Superior temporal gyrus (tissue), 1 donor: Measurements from ENCODE around the gene LIAS.
"Not testable (repeated sequence)": the region's sequence is repeated elsewhere in the genome, so short reads cannot be mapped to it uniquely, and the experiment has no call there.

Experiments
- DNase-seq: peaks from one replicate; pipeline ENCODE4 v3.0.0-alpha.2; 2016; ENCODE audit errors: extremely low spot score

Gene LIAS

GRCh38 chr4:39452860-39453587 lies 5.8 kb upstream of the LIAS start:
- DNase-seq = no peak

DNA sequence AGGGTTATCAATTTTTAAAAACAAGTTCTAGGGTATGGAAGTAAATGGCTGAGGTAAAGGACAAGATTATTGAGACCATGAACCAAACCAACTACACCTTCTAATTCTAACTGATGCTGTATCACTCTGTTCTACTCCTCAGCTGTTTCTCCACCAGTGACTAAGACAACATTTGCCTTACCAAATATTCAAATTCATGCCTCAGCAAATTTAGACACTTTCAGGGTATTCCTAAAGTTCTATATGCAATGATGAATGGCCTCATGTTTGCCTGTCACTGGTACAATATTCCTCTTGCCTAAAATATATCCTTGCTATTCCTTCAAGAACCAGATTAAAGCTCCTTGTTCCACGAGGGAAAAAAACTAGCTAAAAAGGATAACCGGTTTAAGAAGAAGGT lies 5.1 kb upstream of the LIAS start:
- no peak for DNase-seq

GRCh38 chr4:39455486-39455885 lies 3.4 kb upstream of the LIAS start:
- DNase-seq = no peak

GRCh38 chr4:39456946-39457763 lies 1.7 kb upstream of the LIAS start:
- DNase-seq = no peak

GRCh38 chr4:39458161-39458504 lies 723 bp upstream of the LIAS start:
- not testable (repeated sequence) for DNase-seq

DNA sequence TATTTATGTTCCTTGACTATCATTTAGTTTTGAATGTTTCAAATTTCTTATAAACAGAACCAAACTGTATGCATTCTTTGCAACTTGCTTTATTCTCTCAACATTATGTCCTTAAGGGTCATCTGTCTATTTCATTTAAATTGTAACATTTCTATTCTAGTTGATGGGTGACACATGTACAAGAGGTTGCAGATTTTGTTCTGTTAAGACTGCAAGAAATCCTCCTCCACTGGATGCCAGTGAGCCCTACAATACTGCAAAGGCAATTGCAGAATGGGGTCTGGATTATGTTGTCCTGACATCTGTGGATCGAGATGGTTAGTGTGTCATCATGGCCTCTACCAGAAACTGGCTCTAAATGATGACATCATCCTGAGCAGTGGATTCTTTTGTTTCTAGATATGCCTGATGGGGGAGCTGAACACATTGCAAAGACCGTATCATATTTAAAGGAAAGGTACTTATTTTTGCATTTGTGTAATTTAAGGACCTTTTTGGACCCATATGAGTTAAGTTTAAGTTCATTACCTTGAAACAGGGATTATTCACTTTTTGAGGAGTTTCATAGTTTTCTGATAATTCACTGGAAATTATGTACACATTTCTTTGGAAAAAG lies 6.1 kb downstream of the LIAS start:
- peak; percentile 40 for DNase-seq

DNA sequence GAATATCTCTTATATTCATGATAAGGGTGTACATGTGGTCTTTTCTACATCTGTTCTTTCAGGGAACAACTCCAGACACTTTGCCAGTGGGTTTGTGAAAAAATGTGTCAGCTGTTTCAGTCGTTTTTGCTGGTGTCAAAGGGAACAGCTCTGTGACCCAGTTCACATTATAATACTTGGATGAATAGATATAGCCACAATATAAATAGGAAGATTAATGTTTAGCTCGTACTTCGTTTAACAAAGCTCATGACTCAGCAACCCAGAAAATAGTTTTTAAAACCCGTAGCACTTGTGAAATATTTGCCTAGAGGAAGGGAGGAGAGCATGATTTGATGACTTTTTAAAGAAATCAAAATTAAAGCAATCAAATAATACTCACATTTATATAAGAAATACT lies 7.9 kb downstream of the LIAS start:
- DNase-seq = no peak

DNA sequence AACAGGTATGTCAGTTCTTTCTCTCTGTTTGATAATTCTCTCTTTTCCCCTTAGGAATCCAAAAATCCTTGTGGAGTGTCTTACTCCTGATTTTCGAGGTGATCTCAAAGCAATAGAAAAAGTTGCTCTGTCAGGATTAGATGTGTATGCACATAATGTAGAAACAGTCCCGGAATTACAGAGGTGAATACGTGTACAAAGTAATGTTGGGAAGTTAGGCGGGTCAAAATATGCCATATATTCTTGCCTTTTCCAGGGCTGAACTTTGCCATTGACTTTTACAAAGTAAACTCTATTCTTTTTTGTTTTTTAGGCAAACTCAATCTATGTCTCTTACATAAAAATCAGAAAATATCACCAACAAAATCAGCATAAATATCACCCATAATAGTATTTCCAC lies 8.6 kb downstream of the LIAS start:
- no peak for DNase-seq

DNA sequence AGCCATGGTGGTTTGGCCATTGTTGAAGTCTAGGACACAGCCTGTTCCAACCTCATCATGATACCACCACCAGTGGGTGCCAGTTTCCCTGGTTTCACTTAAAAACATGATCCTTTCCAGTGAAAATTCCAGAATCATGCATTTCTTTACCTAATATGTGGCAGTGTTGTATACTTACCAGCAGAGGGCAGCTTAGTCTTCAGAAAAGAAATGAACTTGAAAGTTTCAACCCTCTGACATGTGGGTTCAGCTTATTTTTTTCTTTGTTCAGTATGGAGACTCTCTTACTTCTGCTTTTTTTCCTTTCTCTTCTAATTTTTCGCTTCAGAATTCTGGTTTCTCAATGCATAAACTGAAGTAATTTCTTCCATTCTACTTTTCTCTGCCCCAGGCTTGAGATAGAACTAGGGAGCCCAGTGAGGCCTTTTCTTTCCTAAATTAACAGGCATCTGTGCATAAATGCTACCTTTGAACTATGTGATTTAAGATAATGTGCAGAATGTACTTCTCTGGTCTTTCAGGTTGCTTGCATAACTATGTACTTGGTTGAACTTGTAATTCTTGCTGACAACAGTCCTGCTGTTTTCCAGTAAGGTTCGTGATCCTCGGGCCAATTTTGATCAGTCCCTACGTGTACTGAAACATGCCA lies 10.7 kb downstream of the LIAS start:
- DNase-seq = peak; percentile 93

- peak; percentile 49 for DNase-seq
Measured at GRCh38 chr4:39470402-39470801, 11.5 kb downstream of the LIAS start.

DNA sequence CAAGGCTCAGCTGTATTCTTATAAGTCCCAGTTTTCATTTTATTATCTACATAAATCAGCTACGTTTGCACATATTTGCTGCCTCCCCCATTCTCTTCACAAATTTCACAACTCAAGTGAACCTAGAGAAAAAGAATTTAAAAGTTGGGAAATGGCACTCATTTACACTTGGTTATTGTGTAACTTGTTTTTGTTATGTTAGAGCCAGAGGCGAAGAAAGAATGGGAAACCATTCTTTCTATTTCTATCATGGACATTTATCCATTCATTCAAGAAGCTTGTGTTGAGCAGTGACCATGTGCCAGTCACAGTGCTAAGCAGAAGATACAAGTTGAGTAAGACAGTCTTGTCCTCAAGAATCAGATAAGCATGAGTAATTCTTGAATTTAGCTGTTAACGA lies 13.5 kb downstream of the LIAS start:
- no peak for DNase-seq

DNA sequence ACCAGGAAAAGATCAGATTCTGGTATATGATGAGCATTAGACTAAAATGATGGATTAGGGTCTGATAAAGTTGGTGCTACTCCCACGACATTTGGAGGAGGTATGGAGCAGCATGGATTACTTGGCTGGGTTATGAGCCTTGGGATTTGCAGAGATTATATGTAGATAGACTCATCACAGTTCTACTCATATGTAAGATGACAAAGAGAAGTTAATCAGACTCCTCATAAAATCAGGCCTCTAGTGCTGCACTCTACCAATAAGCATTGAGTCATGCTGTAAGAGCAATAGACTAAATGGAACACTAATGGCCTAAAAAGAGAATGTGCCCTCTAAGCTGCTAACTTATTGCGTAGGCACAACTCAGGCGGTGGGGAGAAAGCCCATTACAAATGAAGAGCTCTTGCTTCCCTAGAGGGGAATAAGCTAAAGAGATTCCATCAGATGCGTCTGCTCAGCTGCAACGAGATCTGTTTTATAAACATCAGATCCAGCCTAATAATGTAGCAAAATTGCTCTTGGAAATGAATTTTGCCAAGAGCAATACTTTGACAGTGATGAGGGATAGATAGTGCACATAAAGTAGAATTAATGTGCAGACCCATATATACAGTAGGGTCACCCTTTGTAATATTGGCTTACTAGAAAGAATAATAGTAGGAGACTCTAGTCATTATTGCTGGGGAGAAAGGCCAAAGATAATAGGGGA lies 17.5 kb downstream of the LIAS start:
- DNase-seq = no peak

DNA sequence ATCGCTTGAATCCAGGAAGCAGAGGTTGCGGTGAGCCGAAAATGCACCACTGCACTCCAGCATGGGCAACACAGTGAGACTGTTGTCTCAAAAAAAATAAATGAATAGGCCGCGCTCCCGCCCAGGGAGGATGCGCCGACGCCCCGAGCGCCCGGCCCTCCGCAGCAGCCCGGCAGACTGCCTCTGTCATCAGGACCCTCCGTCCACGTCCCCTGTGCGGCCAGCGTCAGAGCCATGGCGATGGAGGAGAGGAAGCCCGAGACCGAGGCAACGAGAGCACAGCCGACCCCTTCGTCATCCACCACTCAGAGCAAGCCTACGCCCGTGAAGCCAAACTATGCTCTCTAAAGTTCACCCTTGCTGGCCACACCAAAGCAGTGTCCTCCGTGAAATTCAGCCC lies 21.4 kb downstream of the LIAS start:
- DNase-seq = no peak

GRCh38 chr4:39480902-39481695 lies 22.2 kb downstream of the LIAS start:
- DNase-seq = no peak

DNA sequence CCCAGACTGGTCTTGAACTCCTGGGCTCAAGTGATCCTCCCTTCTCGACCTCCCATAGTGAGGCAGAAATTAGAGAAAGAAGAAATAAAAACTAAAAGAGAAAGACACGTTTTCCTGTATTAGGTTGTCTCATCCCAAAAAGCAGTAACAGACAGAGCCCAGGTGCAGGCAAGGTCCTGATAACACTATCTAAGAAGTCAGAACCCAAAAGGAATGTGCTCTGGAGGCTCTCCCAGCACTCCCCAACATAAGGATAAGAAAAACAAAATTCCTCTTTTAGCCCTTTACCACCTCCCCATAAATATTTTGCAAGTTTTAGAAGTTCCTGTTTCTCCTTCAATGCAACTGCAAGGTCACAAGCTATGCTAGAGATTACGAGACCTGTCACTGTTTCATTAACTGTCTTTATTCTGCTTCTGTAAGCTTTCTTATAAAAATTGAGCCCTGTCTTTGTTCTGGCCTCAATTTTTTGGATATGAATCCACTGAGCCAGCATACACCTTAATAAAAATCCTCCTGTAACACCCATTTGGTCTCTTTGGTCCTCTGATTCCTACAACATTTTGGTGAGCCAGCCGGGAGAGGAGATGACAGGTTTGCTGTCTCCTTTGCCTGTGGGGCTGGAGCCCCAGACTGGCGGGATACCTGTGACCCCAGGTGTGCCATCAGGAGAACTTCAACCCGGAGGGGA lies 25.9 kb downstream of the LIAS start:
- no peak for DNase-seq

DNA sequence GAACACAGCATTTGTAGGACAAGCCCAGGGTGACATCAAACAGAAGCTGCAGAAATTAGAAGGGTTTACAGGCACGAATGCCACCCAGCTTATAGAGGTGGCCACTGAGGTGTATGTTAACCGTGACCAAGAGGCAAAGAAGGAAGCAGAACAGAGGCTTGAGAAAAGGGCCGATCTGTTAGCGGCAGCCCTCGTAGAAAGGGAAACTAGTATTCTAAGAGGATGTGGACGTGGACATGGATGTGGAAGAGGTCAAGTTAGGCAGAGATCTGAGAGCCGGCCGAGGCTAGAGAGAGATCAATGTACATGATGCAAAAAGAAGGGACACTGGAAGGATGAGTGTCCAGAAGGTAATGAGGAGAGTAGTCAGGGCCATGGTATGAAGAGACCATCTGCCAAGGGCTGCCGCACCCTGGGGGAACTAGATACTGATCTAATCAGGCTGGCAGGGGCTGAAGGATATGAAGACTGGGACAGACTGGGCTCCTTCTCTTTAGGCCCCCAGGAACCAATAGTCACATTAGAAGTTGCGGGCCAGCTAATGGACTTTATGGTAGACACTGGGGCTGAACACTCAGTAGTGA lies 27.5 kb downstream of the LIAS start:
- DNase-seq = no peak

DNA sequence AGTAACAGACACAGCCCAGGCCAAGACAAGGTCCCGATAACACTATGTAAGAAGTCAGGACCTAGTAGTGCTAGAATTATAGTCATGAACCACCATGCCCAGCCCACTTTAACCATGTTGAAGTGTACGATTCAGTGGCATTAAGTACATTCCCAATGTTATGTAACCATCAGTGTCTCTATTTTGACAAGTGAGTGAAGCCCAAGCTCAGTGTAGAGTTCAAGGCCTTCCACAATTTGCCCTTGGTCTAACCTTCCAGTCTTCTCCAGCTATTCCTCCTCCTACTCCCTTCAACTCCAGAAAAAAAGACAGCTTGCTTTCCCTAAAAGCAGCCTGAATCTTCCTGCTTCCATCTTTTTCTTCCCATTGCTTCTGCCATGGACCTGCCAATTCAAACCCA lies 31.5 kb downstream of the LIAS start:
- DNase-seq = no peak

DNA sequence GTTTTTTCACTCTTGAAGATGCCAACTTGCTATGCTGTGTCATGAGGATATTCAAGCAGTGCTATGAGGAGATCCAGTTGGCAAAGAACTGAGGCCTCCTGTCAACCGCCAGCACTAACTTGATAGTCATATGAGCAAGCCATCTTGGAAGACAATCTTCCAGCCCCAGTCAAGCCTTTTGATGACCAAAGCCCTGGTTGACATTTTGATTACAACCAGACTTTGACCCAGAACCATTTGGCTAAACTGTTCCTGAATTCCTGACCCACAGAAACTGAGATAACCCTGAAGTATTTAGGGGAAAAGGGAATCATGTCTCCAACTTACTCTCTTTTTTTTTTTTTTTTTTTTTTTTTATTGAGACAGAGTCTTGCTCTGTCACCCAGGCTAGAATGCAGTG lies 35.5 kb downstream of the LIAS start:
- DNase-seq = no peak

- no peak for DNase-seq
Measured at GRCh38 chr4:39495446-39496213, 36.8 kb downstream of the LIAS start.
